Posterior cingulate gyrus (tissue), 11 donors: ENCODE results near the gene FAM107B.
A peak's percentile ranks its signal among the peaks of the same experiment; 100 is the strongest.

Experiments used
- DNase-seq, 10 donors: peaks; one replicate each; pipeline versions ENCODE4 v3.0.0 to v3.0.0-alpha.2; 2020 to 2021; ENCODE audit warnings: mixed read lengths in 3 of 10
- intact Hi-C: fragments of 100-400 bp; cut with DNase I; formaldehyde crosslinking; loops from one replicate; pipeline ENCODE4 v1.15.1; 2023

FAM107B gene

GRCh38 chr10:14588084-14588937, 186.4 kb downstream of the FAM107B start:
- no peak for DNase-seq
- intact Hi-C loops, result no loop called here

GRCh38 chr10:14587540-14588083, 187.1 kb downstream of the FAM107B start:
- intact Hi-C loops, result no loop called here
- no peak for DNase-seq

GRCh38 chr10:14586901-14587300, 187.8 kb downstream of the FAM107B start:
- intact Hi-C loops, result no loop called here
- DNase-seq, result no peak

- DNase-seq, result peak in 1 of 10 donors; percentile 48
- intact Hi-C loops, result no loop called here
Measured at GRCh38 chr10:14585287-14586193, 189.2 kb downstream of the FAM107B start.

GRCh38 chr10:14584661-14585060, 190.0 kb downstream of the FAM107B start:
- intact Hi-C loops, result no loop called here
- DNase-seq, result peak in 1 of 10 donors; percentile 41

GRCh38 chr10:14583967-14584366, 190.7 kb downstream of the FAM107B start:
- intact Hi-C loops, result no loop called here
- peak in 1 of 10 donors; percentile 24 for DNase-seq

GRCh38 chr10:14583252-14583651, 191.4 kb downstream of the FAM107B start:
- intact Hi-C loops, result no loop called here
- DNase-seq, result peak in 1 of 10 donors; percentile 33

- intact Hi-C loops, result no loop called here
- no peak for DNase-seq
Measured at GRCh38 chr10:14581553-14582321, 193.0 kb downstream of the FAM107B start.

GRCh38 chr10:14580671-14581332, 193.9 kb downstream of the FAM107B start:
- DNase-seq, result no peak
- intact Hi-C loops, result no loop called here

GRCh38 chr10:14579405-14579804, 195.3 kb downstream of the FAM107B start:
- no peak for DNase-seq
- intact Hi-C loops, result no loop called here

GRCh38 chr10:14578060-14578952, 196.4 kb downstream of the FAM107B start:
- intact Hi-C loops, result no loop called here
- DNase-seq, result no peak

GRCh38 chr10:14574885-14575284, 199.8 kb downstream of the FAM107B start:
- DNase-seq, result no peak
- intact Hi-C loops, result no loop called here

- peak in 2 of 10 donors; percentile 31 to 59 for DNase-seq
Measured at GRCh38 chr10:14574291-14574690, 200.4 kb downstream of the FAM107B start.

GRCh38 chr10:14573666-14574261, 200.9 kb downstream of the FAM107B start:
- DNase-seq, result no peak
- intact Hi-C loops, result no loop called here

More at GRCh38 chr10:14574291-14574690, 200.4 kb downstream of the FAM107B start:
- intact Hi-C loops, result no loop called here

- DNase-seq, result no peak
- intact Hi-C loops, result no loop called here
Measured at GRCh38 chr10:14572811-14573210, 201.9 kb downstream of the FAM107B start.

- intact Hi-C loops, result no loop called here
- DNase-seq, result peak in 6 of 10 donors; percentile 44 to 92 (median 56)
Measured at GRCh38 chr10:14571866-14572507, 202.7 kb downstream of the FAM107B start.

- intact Hi-C loops, result no loop called here
- DNase-seq, result peak in 2 of 10 donors; percentile 30 to 67
Measured at GRCh38 chr10:14570800-14571199, 203.9 kb downstream of the FAM107B start.
